ENCODE data around the gene RNF135.

- TF ChIP-seq CTCF (IDR thresholded peaks at IDR 0.05; ENCODE audit: low read depth, low read length) (no peak), EZH2phosphoT487 (IDR thresholded peaks at IDR 0.05; ENCODE audit: low read depth) (no peak)
Measured at GRCh38 chr17:30964876-30965275, 6.0 kb upstream of the RNF135 start.
